Sigmoid colon (tissue), 7 donors: ENCODE results near the gene PPP3R1. TPM values are rescaled to one million over a fixed set of nuclear protein-coding genes. Genes with fewer than 3 reads are reported as not detected.

Experiments
- DNase-seq: peaks from one replicate; pipeline ENCODE4 v3.0.0-alpha.2; 2019
- H3K27ac ChIP-seq, 4 donors: fragments of 200-600 bp; sonication (generic); one replicate each; pipeline ENCODE4 v1.5.1; 2016 to 2019; ENCODE audit warnings: mild to moderate bottlenecking in 1 of 4
- H3K27me3 ChIP-seq, 3 donors: fragments of 200-600 bp; sonication (generic); one replicate each; pipeline ENCODE4 v1.5.1; 2019; ENCODE audit warnings: mild to moderate bottlenecking in 1 of 3
- H3K36me3 ChIP-seq, 4 donors: fragments of 200-600 bp; sonication (generic); one replicate each; pipeline ENCODE4 v1.5.1; 2016 to 2019
- H3K4me1 ChIP-seq, 4 donors: fragments of 200-600 bp; sonication (generic); one replicate each; pipeline ENCODE4 v1.5.1; 2017 to 2019
- H3K4me3 ChIP-seq, 4 donors: fragments of 200-600 bp; sonication (generic); one replicate each; pipeline ENCODE4 v1.5.1; 2017 to 2019; ENCODE audit warnings: mild to moderate bottlenecking in 2 of 4, moderate library complexity in 1 of 4
- H3K9me3 ChIP-seq, 4 donors: fragments of 200-600 bp in 3 of 4; sonication (generic) in 3 of 4; one replicate each; pipeline versions ENCODE4 v1.5.1 to v1.6.1; 2013 to 2019
- CTCF ChIP-seq, 4 experiments: fragments of 450-650 bp in 3 of 4; fragments of 200-600 bp in 1 of 4; IDR thresholded peaks; one replicate each; pipeline ENCODE4 v1.5.1; 2016 to 2019; ENCODE audit warnings: antibody characterized with exemption in 4 of 4, mild to moderate bottlenecking in 3 of 4, moderate library complexity in 2 of 4
- EP300 ChIP-seq, 4 donors: sonication (generic); formaldehyde crosslinking; IDR thresholded peaks; one replicate each; pipeline ENCODE4 v1.6.1; 2017; ENCODE audit warnings: antibody characterized with exemption in 4 of 4
- POLR2A ChIP-seq, 2 donors: fragments of 450-650 bp; IDR thresholded peaks; one replicate each; pipeline ENCODE4 v1.6.1; 2016; ENCODE audit warnings: antibody characterized with exemption in 2 of 2, mild to moderate bottlenecking in 2 of 2, moderate library complexity in 2 of 2
- POLR2AphosphoS5 ChIP-seq, 4 donors: sonication (generic); formaldehyde crosslinking; IDR thresholded peaks; one replicate each; pipeline ENCODE4 v1.6.1; 2017; ENCODE audit warnings: antibody characterized with exemption in 4 of 4
- WGBS, 2 donors: extraction: QIAGEN DNeasy Blood & Tissue Kit; methylation state at CpG; one replicate each; pipeline ENCODE4 v1.1.7; 2013; 5-methylcytosine and 5-hydroxymethylcytosine counted together
- intact Hi-C: fragments of 100-400 bp; cut with DNase I; formaldehyde crosslinking; loops from one replicate; pipeline ENCODE4 v1.15.1; 2023
- polyA plus RNA-seq, 3 donors: library from polyadenylated mRNA; stranded (reverse); fragments of 200-250 nt; gene quantifications; one replicate each; pipeline ENCODE4 v1.2.3, GENCODE V29; 2013
- total RNA-seq, 4 donors: library from RNA; depleted of rRNA; stranded (reverse); fragments of >200 nt; gene quantifications; one replicate each; pipeline ENCODE4 v1.1.0, GENCODE V29; 2016
- donor health status: healthy with polysubstance abuse.
- donor health status: Bipolar disorder and iron deficiency.
- donor health status: healthy.

PPP3R1 gene
- total and polyA plus RNA-seq, 7 donors = 17.4 to 38.5 (median 28.8) TPM

GRCh38 chr2:68196120-68196716 is 56.1 kb downstream of the PPP3R1 start:
- Histone ChIP-seq H3K4me3 (no peak overlapping the region), H3K27ac (no peak overlapping the region), H3K4me1 (peaks cover 0 to 54% (median 30%) of the 10 kb centered on the region in 4 donors), H3K36me3 (no peaks in the 10 kb centered on the region), H3K27me3 (no peaks in the 10 kb centered on the region), H3K9me3 (no peaks in the 10 kb centered on the region)
- WGBS, 2 donors = 37 to 47% methylated on average over 4 of the region's 4 CpGs
- TF ChIP-seq CTCF (IDR thresholded peaks at IDR 0.05) (peak in 2 of 4 experiments; percentile 25 to 49), POLR2A (IDR thresholded peaks at IDR 0.05) (no peak), POLR2AphosphoS5 (IDR thresholded peaks at IDR 0.05) (no peak)
- DNase-seq = peak; percentile 71
- intact Hi-C loops = loop anchor here (2.0 kb wide), 1 partner anchor 53 kb away; no protein-coding TSS in a partner anchor

- no peaks in the 10 kb centered on the region for H3K36me3 ChIP-seq
- TF ChIP-seq CTCF (IDR thresholded peaks at IDR 0.05) (no peak), POLR2AphosphoS5 (IDR thresholded peaks at IDR 0.05) (peak in 1 of 4 donors; percentile 23)
- intact Hi-C loops = no loop called here
- DNase-seq = no peak
- H3K27ac ChIP-seq = peak overlapping the region in 2 of 4 donors; percentile 9 to 27
- no peaks in the 10 kb centered on the region for H3K27me3 ChIP-seq
- no peaks in the 10 kb centered on the region for H3K9me3 ChIP-seq
- no peak overlapping the region for H3K4me3 ChIP-seq
- H3K4me1 ChIP-seq = peaks cover 0 to 57% (median 30%) of the 10 kb centered on the region in 4 donors
These were observed 57.2 kb downstream of the PPP3R1 start for GRCh38 chr2:68195096-68195495.

GRCh38 chr2:68193787-68194372 is 58.5 kb downstream of the PPP3R1 start:
- no peaks in the 10 kb centered on the region for H3K27me3 ChIP-seq
- H3K36me3 ChIP-seq = no peaks in the 10 kb centered on the region
- no peak for DNase-seq
- peaks cover 0 to 61% (median 30%) of the 10 kb centered on the region in 4 donors for H3K4me1 ChIP-seq
- peak overlapping the region in 1 of 4 donors; percentile 39 for H3K27ac ChIP-seq
- intact Hi-C loops = no loop called here
- H3K9me3 ChIP-seq = no peaks in the 10 kb centered on the region
- WGBS, 2 donors = 93 to 95% methylated on average over 4 of the region's 4 CpGs
- H3K4me3 ChIP-seq = no peak overlapping the region
- TF ChIP-seq POLR2AphosphoS5 (IDR thresholded peaks at IDR 0.05) = no peak
- TF ChIP-seq EP300 (IDR thresholded peaks at IDR 0.05) = no peak
- TF ChIP-seq CTCF (IDR thresholded peaks at IDR 0.05) = no peak
- TF ChIP-seq POLR2A (IDR thresholded peaks at IDR 0.05) = no peak

- peak overlapping the region in 1 of 4 donors; percentile 39 for H3K27ac ChIP-seq
- DNase-seq = no peak
- WGBS, 2 donors = 68 to 72% methylated on average over 3 of the region's 3 CpGs
- intact Hi-C loops = no loop called here
- H3K4me3 ChIP-seq = no peak overlapping the region
- H3K36me3 ChIP-seq = no peaks in the 10 kb centered on the region
- TF ChIP-seq POLR2A (IDR thresholded peaks at IDR 0.05) (no peak), POLR2AphosphoS5 (IDR thresholded peaks at IDR 0.05) (no peak), EP300 (IDR thresholded peaks at IDR 0.05) (no peak), CTCF (IDR thresholded peaks at IDR 0.05) (no peak)
- no peaks in the 10 kb centered on the region for H3K9me3 ChIP-seq
- peaks cover 0 to 67% (median 30%) of the 10 kb centered on the region in 4 donors for H3K4me1 ChIP-seq
- no peaks in the 10 kb centered on the region for H3K27me3 ChIP-seq
These were observed 59.2 kb downstream of the PPP3R1 start for GRCh38 chr2:68193144-68193543.
